DMS 273 treated with DMSO at 0.1 percent for 48 hours (cell line): ENCODE results near the gene BRIP1.
A peak's percentile ranks its signal among the peaks of the same experiment; 100 is the strongest.

Experiments used
- DNase-seq: peaks from one replicate; lab custom pipeline; 2025; lab: John Stamatoyannopoulos, UW

BRIP1 gene

DNA sequence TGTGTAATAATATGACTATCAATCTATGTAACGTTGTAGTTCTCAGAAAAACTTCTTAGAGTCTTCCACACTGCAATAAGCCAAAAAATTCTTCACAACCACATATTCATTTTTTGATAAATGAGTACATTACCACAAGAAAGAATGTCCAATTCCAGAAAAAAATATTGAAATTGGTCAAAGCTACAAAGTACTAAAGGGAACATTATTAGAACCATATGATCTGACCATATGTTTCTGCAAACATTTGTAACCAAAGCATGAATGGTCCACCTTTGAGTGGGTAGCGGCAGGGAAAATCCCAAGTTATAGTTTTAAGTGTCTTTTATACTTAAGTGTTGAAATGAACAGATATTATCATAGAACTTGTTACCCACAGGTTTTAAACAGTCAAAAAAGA is 200.6 kb downstream of the BRIP1 start:
- DNase-seq, result no peak

DNA sequence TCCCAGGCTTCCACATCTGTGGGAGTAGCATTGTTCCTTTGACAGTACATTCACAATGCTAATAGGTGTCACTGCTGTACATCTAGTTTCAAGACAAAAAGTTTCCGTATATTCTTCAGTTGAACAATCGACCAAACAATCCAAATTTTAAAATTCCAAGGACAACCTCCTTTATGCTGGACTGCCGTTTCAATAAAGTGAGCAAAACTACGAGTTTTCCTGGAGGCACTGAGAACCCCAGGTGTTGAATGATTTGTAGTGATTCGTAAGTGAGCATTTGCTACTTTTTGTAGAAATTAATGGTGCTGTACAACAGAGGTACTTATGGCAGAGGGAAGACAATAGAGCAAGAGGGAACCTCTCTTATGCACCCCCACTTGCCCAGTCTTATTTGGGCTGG is 201.1 kb downstream of the BRIP1 start:
- no peak for DNase-seq

GRCh38 chr17:61660746-61661485 is 202.4 kb downstream of the BRIP1 start:
- no peak for DNase-seq

- DNase-seq, result no peak
Measured at GRCh38 chr17:61659437-61659836, 203.9 kb downstream of the BRIP1 start.

DNA sequence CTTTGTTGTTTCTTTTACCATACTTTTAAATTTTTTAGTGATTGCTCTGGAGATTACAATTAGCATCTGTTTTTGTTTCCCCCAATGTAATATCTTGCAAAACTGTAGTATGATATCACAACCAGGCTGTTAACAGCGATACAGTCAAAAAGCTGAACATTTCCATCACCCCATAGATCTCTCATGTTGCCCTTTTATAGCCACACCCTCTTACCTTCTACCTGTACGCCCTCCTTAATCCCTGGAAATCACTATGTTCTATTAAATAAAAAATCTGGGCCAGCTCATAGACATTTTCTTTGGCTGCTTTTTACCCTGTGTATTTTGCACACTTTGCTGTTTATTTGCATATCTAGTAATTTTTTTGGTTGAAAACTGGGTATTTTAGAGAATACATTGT is 205.1 kb downstream of the BRIP1 start:
- DNase-seq, result no peak

DNA sequence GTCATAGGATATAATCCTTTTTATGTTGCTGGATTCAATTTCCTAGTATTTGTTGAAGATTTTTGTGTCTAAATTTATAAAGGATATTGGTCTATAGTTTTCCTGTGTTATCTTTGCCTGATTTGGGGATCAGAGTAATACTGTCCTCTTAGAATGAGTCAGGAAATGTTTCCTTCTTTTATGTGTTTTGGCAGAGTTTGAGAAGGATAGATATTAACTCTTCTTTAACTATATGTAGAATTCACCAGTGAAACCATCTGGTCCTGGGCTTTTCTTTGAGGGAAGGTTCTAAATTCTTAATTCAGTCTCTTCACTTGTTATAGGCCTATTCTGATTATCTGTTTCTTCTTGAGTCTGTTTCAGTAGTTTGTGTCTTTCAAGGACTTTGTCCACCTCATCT is 206.0 kb downstream of the BRIP1 start:
- DNase-seq, result no peak

DNA sequence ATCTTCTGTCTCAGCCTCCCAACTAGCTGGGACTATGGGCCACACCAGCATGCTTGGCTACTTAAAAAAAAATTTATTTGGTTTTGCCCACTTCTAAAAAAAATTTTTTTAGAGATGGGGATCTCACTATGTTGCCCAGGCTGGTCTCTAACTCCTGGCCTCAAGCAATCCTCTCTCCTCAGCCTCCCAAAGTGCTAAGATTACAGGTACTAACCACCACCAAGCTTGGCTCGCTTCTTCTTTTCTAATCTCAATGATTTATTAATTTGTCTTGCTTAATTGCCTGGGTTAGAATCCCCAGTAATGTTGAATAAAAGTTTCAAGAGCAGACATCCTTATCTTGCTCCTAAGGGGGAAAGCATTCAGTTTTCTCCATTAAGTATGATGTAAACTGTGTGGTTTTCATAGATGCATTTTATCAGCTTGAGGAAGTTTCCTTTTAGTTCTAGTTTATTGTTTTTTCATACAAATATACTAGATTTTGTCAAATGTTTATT is 206.6 kb downstream of the BRIP1 start:
- no peak for DNase-seq

DNA sequence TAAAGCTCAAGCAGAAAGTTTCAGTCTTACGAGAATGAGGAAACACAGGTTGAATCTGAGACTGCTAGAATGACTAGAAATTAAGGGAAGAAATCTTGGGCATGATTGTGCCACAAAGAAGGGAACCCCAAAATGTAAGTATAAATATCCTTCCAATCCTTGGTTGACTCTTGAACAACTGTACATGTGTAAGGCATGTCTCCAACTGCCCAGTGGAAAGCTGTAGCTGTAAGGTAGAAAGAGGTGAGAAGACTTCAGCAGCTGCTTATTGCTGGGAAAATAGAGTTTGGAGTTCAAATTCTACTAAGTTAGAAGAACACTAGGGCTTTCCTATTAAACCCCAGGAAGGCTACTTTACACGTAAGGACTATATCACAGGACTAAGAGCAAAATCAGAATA is 212.6 kb downstream of the BRIP1 start:
- DNase-seq, result no peak

GRCh38 chr17:61648587-61648986 is 214.7 kb downstream of the BRIP1 start:
- no peak for DNase-seq

GRCh38 chr17:61647047-61647446 is 216.3 kb downstream of the BRIP1 start:
- DNase-seq, result no peak

DNA sequence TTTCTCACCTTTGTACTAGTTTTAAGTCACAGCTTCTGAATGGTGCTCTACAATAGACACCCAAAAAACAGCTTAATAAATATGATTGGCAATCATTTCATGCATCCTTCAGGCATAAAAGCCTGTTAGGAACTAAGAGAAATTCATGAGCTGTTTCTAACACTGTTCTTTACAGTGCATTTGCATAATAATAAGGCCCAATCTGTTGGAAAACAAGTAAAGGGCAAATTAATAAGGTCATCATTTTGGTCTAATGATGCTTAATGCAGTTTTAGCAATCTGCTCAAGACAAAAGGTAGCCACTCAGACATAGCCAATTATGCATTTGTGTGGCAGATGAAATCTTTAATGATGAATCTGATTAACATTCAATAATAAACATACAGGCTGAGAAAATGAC is 216.8 kb downstream of the BRIP1 start:
- no peak for DNase-seq

DNA sequence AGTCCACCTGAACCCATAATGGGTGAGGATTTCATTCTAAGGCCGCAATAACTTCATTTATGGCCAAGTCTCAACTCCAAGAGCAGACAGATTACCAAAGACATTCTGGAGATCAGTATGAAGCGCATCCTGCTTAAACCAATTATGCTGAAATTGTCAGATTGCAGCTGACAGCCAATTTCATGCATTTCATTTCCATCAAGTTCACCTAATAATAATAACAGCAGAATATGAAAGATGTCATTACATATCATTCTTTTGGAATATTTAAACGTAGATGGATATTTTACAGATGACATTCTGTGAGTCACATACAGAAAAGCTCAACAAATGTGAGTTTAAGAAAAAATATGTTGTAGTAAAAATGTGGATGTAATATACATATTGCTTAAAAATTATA is 217.4 kb downstream of the BRIP1 start:
- DNase-seq, result no peak

DNA sequence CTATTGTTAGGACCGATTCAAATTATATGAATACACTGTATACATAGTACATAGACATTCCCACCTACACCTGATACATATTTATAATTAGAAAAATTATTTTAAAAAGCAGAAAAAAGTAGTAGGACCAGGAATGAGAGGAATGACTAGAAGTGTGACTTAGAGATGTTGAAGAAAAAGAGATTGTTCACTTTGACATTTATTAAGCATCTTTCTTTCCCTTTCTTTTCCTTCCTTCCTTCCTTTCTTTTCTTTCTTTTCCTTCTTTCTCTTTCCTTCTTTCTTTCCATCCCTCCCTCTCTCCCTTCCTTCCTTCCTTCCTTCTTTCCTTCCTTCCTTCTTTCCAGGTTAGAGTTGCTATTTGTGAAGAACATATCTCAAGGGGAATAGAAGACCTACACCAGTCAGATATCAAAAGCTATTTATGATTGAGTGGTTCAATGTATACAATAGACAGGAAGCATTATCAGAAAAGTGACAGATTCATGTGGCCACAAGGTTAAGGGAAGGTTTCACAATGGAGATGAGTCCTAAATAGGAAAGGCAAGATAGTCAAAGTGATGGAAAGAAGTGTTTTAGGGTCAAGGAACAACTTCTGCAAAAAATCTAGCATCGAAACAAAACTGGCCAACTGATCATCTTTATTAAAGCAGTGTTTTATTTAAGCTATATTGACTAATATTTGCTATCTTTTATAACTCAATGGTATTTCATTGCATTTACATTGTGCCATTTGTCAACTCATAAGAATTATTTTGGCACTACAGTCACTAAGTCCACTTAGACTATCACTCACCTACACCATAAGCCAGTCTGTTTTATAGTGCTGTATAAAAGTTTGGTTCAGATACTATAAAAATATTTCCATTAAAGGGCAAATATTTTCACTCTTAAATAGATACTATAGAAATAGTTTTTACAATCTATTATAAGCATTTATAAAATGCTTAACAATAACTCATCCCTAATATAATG is 218.2 kb downstream of the BRIP1 start:
- DNase-seq, result no peak

GRCh38 chr17:61642768-61643167 is 220.6 kb downstream of the BRIP1 start:
- DNase-seq, result no peak

DNA sequence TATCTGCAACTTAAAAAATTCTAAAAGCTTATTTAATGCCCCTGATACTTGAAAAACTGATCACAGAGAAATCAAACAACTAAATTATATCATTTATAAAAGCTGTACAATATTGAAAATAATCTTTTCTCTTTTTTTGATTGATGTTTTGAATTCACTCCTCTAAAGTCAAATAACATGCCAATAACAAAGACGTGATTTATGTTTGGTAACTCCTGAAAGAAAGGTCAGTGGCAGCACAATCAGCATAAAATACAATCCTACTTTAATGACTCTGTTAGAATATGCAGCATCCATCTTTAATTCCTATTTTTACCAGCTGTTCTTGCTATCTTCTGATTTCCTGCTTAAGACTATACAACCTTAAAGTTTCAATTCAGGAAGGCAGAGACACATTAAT is 221.6 kb downstream of the BRIP1 start:
- no peak for DNase-seq

DNA sequence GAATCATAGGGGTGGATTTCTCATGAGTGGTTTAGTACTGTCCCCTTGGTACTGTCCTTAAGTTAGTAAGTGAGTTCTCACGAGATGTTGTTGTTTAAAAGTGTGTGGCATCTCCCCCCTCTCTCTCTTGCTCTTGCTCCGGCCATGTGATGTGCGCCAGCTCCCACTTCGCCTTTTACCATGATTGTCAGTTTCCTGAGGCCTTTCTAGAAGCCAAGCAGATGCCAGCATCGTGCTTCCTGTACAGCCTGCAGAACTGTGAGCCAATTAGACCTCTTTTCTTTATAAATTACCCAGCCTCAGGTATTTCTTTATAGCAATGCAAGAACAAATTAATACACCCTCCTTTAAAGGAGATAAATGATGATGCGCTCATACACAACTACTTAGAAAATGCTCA is 222.2 kb downstream of the BRIP1 start:
- DNase-seq, result no peak

DNA sequence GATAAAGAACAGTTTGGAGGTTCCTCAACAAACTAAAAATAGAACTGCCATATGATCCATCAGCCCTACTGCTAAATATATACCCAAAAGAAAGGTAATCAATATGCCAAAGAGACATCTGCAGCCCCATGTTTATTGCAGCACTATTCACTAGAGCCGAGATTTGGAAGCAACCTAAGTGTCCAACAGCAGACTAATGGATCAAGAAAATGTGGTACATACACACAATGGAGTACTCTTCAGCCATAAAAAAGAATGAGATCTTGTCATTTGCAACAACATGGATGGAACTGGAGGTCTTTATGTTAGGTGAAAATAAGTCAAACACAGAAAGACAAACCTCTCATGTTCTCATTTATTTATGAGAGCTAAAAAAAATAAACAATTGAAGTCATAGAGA is 223.5 kb downstream of the BRIP1 start:
- DNase-seq, result no peak

GRCh38 chr17:61638087-61638486 is 225.2 kb downstream of the BRIP1 start:
- no peak for DNase-seq

GRCh38 chr17:61635913-61636432 is 227.4 kb downstream of the BRIP1 start:
- peak; percentile 10 for DNase-seq

DNA sequence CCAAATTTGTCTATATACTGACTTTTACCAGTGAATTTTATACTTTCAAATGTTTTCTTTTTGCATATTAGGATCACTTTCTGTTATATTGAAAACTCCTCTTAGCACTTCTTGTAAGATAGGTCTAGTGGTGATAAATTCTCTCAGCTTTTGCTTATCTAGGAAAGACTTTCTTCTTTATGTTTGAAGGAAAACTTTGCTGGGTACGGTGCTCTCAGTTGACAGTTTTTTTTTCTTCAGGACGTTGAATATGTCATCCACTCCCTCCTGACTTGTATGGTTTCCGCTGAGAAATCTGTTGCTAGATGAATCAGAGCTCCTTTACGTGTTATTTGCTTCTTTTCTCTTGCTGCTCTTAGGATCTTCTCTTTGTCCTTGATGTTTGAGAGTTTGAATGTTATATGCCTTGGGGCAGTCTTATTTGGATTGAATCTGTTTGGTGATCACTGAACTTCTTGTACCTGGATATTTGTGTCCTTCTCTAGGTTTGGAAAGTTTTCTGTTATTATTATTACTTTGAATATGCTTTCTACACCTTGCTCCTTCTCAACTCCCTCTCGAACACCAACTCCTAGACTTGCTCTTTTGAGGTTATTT is 228.3 kb downstream of the BRIP1 start:
- DNase-seq, result no peak

- DNase-seq, result no peak
Measured at GRCh38 chr17:61634011-61634539, 229.3 kb downstream of the BRIP1 start.

DNA sequence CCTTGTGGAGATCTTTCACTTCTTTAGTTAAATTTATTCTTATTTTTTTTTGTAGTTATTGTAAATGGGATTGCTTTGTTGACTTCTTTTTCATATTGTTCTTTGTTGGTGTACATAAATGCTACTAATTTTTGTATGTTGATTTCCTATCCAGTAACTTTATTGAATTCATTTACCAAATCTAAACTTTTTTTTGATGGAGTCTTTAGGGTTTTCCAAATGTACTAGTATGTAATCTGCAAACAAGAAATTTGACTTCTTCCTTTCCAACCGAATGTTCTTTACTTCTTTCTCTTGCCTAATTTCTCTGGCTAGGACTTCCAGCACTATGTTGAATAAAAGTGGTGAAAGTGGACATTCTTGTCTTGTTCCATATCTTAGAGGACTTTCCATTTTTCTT is 230.5 kb downstream of the BRIP1 start:
- no peak for DNase-seq
